Testis (tissue), 2 donors: ENCODE results near the gene RPS6KL1.

ENCODE experiments used
- CTCF ChIP-seq, 3 experiments: fragments of 450-650 bp in 2 of 3; fragments of 200-600 bp in 1 of 3; sonication (generic) in 1 of 3; IDR thresholded peaks; one replicate each; pipeline ENCODE4 v1.5.1; 2016 to 2019; ENCODE audit warnings: antibody characterized with exemption in 3 of 3, mild to moderate bottlenecking in 2 of 3, moderate library complexity in 1 of 3
- POLR2A ChIP-seq: fragments of 450-650 bp; IDR thresholded peaks from one replicate; pipeline ENCODE4 v1.6.1; 2017; ENCODE audit warnings: antibody characterized with exemption, mild to moderate bottlenecking, moderate library complexity

- TF ChIP-seq CTCF (IDR thresholded peaks at IDR 0.05) (no peak), POLR2A (no peak)
Observed at GRCh38 chr14:74927225-74927624, 4.2 kb upstream of the RPS6KL1 start.
